HG03520 (cell line): Measurements from ENCODE around the gene SFXN5.

Source experiments
- ATAC-seq: cut with Tn5 transposase; IDR thresholded peaks from one replicate; pipeline ENCODE4 v1.9.1; 2021; ENCODE audit warnings: mild to moderate bottlenecking, moderate library complexity; ENCODE audit not compliant: unreplicated experiment

SFXN5 gene

GRCh38 chr2:72959995-72960981, 111.2 kb downstream of the SFXN5 start:
- ATAC-seq = no peak

- ATAC-seq = no peak
These were observed 112.0 kb downstream of the SFXN5 start for GRCh38 chr2:72959554-72959953.

DNA sequence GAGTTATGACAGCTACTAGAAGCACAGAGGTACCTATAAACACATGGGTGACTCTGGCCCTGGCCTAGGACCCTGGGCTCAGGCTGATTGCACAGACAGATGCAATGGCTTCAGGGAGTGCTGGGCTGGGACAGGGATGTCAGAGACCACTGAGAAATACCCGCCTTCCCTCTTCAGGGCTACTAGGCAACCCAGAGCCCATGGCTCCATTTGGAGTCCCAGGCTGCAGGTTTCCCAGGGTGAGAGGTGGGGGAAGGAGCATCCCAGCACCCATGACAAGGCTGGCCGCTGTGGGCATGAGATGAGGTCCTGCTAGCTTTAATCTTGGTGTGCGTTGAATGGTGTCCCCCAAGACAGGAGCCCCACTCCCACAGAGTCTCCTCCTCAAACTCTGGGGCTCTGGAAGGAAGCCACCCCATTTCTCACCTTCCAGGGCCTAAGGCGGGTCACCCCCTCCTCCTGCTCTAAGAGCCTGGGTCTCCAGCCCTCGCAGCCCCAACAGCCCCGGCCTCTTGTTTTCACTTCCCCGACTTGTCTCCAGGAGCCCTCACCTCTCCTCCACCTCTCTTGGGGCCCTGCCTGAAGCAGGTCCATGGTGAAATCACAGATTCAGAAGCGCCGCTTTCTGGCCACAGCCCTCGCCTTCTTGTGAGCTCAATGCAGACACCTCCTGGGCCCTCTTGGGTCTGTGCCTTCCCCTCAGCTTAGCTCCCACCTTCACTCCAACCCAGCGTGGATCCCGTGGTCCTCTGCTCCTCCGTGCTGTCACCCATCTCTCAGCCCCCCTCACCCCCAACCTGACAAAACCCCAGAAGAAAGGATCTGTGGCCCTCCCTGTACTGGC, 112.7 kb downstream of the SFXN5 start:
- ATAC-seq = no peak

GRCh38 chr2:72956936-72957335, 114.6 kb downstream of the SFXN5 start:
- no peak for ATAC-seq

GRCh38 chr2:72956050-72956395, 115.5 kb downstream of the SFXN5 start:
- no peak for ATAC-seq

DNA sequence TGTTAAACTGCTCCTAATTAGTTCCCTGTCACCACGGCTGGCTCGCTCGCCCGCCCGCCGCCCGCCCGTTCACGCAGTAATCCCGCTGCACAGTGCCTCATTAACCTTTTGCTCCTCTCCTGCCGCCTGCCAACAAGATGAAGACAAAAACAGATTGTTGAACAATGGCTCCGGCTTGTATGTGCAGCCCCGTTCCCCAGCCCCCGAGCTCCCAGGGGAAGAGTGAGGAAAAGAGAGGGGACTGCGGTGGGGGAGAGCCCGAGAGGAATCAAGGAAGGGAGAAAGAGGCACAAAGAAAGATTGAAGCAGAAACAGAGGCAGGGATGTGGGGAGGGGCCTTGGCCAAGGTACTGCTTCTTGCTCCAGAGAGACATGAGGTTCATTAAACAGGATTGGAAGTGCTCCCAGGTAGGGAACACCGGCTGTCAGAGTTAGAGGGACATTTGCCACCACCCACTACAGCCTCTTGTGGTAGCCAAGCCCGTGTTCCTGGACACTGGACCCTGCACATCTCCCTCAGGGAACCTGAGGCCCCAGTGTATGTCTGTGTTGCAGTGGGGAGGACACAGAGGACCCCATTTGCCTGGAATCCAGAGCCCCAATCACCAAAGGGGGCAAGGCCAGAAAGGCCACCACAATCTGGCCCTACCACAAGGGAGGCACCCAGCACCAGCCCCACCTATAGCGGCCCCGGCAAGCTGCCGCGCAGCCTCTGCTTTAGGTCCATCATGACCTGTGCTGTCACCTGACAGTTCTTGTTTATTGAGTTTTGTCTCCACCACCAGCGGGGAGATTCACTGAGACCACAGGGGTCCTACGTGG, 116.1 kb downstream of the SFXN5 start:
- ATAC-seq = no peak

DNA sequence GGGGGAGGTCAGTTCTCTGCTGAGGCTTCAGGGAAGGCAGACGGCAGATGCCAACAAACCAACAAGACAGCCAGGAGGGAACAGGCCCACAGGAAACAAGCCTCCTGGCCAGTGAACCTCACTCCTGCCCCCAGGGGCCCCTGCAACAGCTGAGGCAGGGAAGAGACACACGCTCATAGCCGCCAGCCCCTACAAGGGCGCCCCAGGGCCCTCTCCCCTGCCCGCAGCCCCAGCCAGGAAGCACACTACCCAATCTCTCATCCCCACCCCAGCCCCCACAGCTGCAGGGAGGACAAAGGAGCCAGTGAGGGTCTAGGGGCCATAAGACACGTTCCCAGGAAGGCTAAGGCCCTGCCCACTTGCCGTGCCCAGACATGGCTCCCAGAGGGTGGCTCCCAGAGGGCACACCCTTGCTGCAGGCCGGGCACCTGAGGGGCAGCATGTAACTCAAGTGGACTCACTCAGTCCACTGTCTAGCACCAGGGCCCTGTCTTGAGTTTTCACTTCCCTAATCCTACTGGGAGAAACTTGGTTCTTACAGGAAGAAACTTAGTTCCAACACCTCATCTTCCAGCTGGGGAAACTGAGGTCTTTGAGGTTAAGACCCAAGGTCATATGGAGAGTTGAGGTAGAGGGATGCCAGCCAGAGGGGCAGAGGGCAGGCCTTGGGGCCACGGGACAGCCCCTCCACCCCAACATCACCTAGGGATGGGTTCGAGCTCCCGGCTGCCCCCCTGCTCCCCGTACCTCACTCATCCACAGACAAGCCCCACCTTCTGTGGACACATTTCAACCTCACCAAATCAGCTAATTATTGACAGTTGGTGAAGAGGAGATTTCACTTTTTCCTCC, 116.9 kb downstream of the SFXN5 start:
- ATAC-seq = no peak

- ATAC-seq = no peak
These were observed 117.5 kb downstream of the SFXN5 start for GRCh38 chr2:72953976-72954375.

DNA sequence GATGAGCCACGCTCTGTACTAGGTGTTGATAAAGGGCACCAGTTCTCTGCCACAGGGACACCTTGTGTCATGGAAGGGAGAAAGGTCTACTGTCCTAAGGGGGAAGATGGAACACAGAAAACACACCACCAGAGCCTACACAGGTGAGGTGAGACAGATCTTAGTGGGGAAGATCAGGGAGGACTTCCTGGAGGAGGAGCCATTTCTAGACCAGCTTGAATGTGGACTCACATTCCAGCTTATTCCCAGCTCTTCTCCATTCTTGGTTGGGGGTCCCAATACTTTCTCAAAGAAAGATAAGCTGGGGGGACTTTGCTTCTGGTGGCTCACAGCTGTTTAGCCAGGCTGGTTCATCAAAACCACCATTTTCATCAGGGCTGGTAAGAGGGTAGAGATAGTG, 118.0 kb downstream of the SFXN5 start:
- no peak for ATAC-seq

DNA sequence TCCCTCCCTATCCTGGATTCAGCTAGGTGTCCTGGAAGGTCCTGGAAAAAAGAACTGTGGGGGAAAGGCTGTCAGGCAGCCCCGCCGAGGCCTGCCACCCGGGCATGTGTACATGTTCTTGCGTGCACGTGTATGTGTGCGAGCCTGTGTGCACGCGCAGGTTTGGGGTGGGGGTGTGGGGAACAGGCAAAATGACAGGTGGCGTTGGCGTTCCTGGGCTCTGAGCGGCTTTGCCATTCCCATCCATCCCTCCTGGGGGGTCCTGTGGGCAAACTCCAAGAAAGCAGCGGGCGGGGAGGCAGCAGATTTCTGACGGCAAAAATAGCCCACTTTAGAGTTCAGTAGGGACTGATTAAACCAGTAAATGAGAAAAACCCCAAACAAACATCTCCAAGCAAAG, 118.6 kb downstream of the SFXN5 start:
- ATAC-seq = no peak

DNA sequence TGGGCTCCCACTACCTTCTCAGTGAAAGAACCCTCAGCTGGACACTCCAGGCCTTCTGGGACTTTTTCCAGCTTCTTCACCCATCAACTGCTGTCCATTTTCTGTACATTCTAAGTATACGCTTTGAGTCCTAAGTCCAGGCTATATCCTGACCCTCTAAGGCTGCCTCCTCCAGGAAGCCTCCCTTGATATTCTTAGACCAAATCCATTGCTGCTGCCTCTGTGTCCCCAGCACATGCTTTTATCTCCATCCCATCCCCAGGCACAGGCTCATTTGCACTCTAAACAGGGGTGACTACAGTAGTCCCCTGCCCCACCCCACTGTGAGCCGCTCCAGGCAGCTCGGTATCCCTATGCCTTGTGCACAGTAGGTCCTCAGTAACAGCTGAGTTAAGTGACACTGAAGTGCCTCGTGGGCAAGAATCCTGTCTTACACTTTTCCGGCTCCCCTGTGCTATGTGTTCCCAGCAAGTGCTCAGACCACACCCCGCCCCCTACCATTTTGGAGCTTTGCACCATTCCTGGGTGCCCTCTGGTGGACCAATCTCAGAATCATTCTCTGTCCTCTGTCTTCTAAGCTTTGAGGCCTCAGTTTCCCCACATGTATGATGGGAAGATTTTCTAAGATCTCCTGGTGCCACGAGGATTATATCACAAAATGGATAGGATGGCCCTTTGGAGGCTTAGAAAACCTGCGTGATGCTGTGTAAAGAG, 119.2 kb downstream of the SFXN5 start:
- no peak for ATAC-seq

DNA sequence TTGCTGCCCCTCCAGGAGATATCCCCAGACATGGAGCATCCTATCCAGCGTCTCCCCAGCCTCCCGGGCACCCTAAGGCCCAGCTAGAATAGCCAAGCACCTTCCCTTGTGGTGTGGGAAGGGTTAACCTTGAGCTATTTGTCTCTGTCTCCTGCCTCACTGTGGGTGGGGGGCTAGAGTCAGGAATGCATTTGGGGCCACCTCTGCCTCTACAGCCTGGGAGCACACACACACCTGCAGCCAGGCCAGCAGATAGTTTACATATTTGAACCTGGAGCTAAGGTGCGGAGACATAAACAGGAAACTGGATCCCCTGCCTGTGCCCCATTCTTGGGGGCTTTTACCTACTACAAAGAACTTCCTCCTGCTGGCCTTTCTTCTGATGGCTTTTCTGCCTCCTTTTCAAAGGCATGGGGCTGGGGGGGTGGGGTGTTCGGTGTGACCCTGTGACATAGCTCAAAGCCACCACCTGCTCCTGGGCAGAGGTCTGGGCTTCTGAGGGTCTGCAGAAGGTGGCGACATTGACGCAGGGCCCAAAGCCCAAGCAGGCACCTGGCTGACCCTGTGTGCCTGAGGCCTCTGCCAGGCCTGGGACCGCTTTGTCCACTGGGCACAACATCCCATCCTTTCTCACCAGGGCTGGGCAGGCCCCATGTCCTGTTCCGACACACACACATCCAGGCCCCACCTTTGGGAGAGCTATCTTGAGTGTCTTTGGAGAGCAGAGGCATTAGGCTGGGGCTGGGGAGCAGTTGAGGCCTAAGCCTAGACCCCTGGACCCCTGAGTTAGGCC, 120.0 kb downstream of the SFXN5 start:
- ATAC-seq = no peak

DNA sequence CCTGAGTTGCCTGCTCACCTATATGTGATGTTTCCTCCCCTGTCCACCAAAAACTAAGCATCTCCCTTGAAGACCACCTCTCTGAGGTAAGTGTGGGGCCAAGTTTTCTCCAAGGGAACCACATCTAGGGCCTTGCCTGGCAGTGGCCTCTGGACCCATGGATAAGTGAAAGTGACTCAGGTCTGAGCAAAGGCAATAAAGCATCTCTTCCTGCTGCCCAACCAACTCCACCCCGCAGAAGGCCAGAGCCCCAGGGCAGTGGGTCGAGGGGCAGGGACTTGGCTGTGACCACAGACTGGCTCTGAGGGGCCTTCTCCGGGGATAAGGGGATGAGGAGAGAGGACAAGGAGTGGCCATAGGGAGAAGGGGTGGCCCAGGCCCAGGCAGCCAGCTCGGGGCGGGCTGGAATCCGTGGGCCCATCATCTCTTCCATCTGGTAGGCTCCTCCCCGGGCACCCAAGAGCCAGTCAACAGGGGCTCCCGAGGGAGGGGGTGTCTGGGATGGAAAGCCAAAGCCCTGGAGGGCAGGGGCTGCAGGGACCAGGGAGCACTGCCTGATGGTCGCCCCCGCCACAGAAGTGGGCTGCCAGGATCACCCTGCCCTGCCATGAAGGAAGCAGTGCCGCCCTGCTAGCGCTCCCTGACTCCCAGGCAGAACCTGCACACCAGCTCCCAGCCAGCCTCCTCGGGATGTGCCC, 120.8 kb downstream of the SFXN5 start:
- no peak for ATAC-seq

- no peak for ATAC-seq
These were observed 121.9 kb downstream of the SFXN5 start for GRCh38 chr2:72949642-72950041.

- no peak for ATAC-seq
These were observed 122.5 kb downstream of the SFXN5 start for GRCh38 chr2:72949045-72949444.

GRCh38 chr2:72947952-72948830, 123.3 kb downstream of the SFXN5 start:
- ATAC-seq = no peak

- no peak for ATAC-seq
These were observed 125.0 kb downstream of the SFXN5 start for GRCh38 chr2:72946466-72946865.
